Left forelimb (tissue), 1 donor: ENCODE results near the gene KDM2A.
"Not testable (repeated sequence)": the region's sequence is repeated elsewhere in the genome, so short reads cannot be mapped to it uniquely, and the experiment has no call there.

Experiments used
- DNase-seq: peaks from one replicate; pipeline ENCODE4 v3.0.0-alpha.2; 2018; ENCODE audit warnings: low spot score

The KDM2A gene

DNA sequence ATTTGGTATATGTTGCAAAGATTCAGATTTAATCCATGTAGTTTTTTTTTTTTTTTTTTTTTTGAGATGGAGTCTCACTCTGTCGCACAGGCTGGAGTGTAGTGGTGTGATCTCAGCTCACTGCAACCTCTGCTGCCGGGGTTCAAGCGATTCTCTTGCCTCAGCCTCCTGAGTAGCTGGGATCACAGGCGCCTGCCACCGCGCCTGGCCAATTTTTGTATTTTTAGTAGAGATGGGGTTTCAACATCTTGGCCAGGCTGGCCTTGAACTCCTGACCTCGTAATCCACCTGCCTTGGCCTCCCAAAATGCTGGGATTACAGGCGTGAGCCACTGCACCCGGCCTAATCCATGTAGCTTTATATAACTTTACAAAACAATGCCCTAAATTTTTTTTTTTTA is 49.8 kb downstream of the KDM2A start:
- not testable (repeated sequence) for DNase-seq

GRCh38 chr11:67174311-67174710 is 55.2 kb downstream of the KDM2A start:
- DNase-seq, result no peak

- DNase-seq, result no peak
These were observed 58.6 kb downstream of the KDM2A start for GRCh38 chr11:67177399-67178281.

GRCh38 chr11:67178421-67178820 is 59.4 kb downstream of the KDM2A start:
- DNase-seq, result no peak

DNA sequence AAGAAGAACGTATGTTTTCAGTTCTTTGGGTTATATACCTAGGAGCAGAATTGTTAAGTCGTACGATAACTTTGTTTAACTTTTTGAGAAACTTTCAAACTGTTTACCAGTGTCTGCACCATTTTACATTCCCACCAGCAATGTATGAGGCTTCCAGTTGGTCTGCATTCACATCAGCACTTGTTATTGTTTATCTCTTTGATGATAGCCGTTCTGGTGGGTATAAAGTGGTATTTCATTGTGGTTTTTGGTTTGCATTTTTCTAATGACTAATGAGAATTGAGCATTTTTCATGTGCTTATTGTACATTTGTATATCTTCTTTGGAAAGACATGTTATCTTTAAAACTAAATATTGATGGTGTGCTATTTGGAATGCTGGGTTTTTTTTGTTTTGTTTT is 59.8 kb downstream of the KDM2A start:
- no peak for DNase-seq

DNA sequence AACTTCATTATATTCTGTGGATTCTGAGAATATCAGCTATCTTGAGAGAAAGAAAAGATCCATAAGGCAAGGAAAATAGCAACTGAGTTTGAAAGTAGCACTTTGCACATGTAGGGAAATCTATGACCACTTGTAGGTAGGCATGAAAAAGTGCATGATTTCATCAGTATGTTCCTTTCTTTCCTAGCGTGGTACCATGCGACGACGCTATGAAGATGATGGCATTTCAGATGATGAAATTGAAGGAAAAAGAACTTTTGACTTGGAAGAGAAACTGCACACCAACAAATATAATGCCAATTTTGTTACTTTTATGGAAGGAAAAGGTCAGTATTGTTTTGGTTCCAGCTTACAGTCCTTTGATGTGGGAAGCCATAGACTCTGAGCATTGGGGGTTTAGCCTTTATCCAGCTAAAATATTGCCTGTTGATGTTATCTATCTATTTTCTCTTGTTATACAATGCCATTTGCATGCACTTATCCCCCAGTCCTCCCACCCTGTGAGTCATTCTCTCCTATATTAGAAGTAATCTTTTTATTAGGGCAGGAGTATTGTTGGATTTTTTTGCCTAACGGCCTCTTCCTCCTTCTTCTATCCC is 60.9 kb downstream of the KDM2A start:
- DNase-seq, result no peak

DNA sequence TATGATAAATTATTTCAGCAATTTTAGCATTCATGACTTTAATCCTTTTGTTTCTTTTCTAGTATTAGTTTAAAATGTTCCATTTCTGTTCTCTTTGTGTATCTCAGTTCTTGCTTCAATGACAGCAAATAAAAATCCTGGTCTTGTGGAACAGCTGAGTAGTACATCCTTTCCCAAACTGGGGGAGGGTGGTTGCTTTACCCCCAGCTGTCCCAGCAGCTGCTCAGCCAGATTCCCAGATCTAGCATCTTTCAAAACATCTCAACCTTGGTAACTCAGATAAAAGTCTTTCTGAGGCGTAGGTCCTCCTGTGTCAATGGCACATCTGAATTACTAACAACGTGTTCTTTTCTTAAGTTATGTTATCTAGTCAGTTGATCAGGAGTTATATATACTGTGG is 75.0 kb downstream of the KDM2A start:
- no peak for DNase-seq

GRCh38 chr11:67195971-67196456 is 77.0 kb downstream of the KDM2A start:
- DNase-seq, result no peak

DNA sequence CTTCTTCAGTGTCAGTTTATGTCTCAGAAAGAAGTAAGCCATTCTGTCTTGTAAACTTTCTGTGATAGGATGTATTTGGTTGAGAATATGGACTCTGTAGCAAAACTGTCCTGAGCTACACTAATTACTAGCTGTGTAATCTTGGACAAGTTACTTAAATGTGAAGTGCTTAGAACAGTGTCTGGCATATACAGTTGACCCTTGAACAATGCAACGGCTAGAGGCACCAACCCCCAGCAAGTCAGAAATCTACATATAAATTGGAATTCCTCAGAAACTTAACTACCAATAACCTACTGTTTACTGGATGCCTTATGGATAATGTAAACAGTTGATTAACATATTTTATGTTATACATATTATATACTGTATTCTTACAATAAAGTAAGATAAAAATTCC is 78.5 kb downstream of the KDM2A start:
- DNase-seq, result no peak

DNA sequence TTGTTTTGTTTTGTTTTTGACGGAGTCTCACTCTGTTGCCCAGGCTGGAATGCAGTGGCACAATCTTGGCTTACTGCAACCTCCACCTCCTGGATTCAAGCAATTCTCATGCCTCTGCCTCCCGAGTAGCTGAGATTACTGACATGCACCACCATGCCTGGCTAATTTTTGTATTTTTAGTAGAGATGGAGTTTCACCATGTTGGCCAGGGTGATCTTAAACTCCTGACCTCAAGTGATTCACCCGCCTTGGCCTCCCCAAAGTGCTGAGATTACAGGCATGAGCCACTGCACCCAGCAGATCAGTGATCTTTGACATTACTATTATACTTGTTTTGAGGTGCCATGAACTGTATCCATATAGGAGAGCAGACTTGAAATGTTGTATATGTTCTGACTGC is 79.7 kb downstream of the KDM2A start:
- not testable (repeated sequence) for DNase-seq

- no peak for DNase-seq
These were observed 80.7 kb downstream of the KDM2A start for GRCh38 chr11:67199751-67200150.

- DNase-seq, result no peak
These were observed 83.0 kb downstream of the KDM2A start for GRCh38 chr11:67202028-67202427.

GRCh38 chr11:67204822-67205221 is 85.8 kb downstream of the KDM2A start:
- no peak for DNase-seq

DNA sequence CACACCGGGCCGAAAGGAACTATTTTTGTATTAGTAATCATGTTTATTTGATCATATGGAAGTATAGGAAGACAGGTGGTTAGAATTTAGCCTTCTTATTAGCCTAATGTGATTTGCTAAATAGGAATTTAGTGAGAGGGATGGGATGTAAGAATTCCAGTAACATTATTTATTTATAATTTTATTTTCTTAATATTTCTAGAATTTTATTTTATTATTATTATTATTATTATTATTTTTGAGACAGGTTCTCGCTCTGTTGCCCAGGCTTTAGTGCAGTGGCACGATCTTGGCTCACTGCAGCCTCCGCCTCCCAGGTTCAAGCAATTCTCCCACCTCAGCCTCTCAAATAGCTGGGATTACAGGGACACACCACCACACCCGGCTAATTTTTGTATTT is 90.2 kb downstream of the KDM2A start:
- not testable (repeated sequence) for DNase-seq

DNA sequence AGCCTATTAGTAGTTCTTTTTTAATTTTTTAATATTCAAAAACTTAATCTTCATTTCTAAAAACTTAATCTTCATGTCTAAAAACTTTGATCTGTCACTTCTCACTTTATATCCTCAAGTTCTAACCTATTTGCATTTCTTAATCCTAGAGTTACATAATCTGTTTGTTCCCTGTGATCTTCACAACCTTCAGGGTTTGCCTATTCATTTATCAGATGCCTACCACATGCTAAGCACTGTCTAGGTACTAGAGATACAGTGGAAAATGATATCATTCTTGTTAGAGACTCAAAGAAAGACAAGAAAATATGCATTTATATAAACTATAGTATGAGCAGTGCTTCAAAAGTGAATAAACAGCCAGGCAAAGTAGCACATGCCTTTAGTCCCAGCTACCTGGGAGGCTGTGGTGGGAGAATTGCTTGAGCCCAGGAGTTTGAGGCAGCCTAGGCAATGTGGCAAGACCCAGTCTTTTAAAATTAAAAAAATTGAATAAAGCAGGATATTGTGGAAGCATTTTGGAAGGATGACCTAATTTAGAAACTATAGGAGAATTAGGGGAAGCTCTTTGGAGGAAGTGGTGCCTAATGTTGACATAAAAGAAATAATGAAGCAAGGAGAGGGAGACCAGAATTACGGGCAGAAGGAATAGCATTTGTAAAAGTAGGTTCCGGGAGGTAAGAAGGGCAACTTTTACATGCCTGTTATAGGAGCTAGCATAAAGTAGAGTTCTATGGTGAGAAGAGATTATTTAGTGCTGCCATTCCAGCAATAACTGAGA is 92.8 kb downstream of the KDM2A start:
- no peak for DNase-seq

- DNase-seq, result no peak
These were observed 94.1 kb downstream of the KDM2A start for GRCh38 chr11:67213178-67213621.

GRCh38 chr11:67227726-67228125 is 108.7 kb downstream of the KDM2A start:
- DNase-seq, result no peak

- DNase-seq, result no peak
These were observed 111.3 kb downstream of the KDM2A start for GRCh38 chr11:67230406-67230805.

GRCh38 chr11:67230886-67231285 is 111.8 kb downstream of the KDM2A start:
- no peak for DNase-seq

DNA sequence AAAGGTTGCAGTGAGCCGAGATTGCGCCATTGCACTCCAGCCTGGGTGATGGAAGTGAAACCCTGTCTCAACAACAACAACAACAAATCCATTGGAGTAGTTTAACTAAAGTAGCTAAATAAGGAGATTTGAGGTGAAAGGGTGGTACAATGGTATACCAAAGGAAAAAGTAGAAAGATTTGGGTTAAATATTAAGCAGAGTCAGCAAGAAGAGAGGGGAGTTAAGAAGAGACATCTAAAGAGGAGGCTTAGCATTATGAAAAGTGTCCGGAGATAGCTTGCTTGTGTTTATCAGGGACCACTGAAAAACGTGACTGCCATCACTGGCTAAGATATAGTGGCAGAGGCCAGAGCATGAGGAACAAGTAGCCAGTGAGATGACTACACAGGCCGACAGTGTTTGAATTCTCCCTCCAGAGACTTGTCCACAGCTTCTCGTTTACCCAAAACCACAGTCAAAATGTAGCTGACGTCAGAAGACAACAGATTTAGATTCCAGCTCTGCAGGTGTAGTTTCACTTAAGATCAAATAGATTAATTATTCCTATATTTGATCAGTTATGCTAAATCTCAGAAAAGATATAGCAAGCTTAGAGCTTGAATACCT is 114.6 kb downstream of the KDM2A start:
- DNase-seq, result no peak

GRCh38 chr11:67234571-67234970 is 115.5 kb downstream of the KDM2A start:
- not testable (repeated sequence) for DNase-seq

DNA sequence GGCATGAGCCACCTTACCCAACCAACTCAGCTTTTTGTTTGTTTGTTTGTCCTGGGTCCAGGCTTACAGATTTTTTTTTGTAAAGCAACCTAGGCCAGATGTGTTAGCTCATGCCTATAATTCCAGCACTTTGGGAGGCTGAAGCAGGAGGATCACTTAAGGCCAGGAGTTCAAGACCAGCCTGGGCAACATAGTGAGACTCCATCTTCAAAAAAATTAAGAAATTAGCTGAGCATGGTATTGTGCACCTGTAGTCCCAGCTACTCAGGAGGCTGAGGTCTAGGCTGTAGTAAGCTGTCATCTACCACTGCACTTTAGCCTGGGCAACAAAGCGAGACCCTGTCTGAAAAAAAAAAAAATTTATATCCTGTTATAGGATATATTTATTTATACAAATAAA is 118.5 kb downstream of the KDM2A start:
- no peak for DNase-seq
